Ishikawa (cell line): ENCODE data around the gene GATAD2A.

Experiments used
- CEBPB ChIP-seq: IDR thresholded peaks from 2 replicates; pipeline ENCODE4 v1.6.1; 2012
- CREB1 ChIP-seq: IDR thresholded peaks from 2 replicates; pipeline ENCODE4 v1.6.1; 2012; ENCODE audit warnings: low read depth
- EGR1 ChIP-seq: IDR thresholded peaks from 2 replicates; pipeline ENCODE4 v1.6.1; 2012
- EP300 ChIP-seq: IDR thresholded peaks from 2 replicates; pipeline ENCODE4 v1.6.1; 2012; ENCODE audit warnings: borderline replicate concordance
- FOXM1 ChIP-seq: IDR thresholded peaks from 2 replicates; pipeline ENCODE4 v1.6.1; 2012; ENCODE audit warnings: low read depth, borderline replicate concordance
- MAX ChIP-seq: IDR thresholded peaks from 2 replicates; pipeline ENCODE4 v1.6.1; 2012
- NFIC ChIP-seq: IDR thresholded peaks from 2 replicates; pipeline ENCODE4 v1.6.1; 2012
- RAD21 ChIP-seq: IDR thresholded peaks from 2 replicates; pipeline ENCODE4 v1.6.1; 2012; ENCODE audit warnings: low read depth
- TAF1 ChIP-seq: IDR thresholded peaks from 2 replicates; pipeline ENCODE4 v1.6.1; 2012; ENCODE audit warnings: low read depth, mild to moderate bottlenecking
- TCF12 ChIP-seq: IDR thresholded peaks from 2 replicates; pipeline ENCODE4 v1.6.1; 2012; ENCODE audit warnings: low read depth
- TEAD4 ChIP-seq: IDR thresholded peaks from 2 replicates; pipeline ENCODE4 v1.6.1; 2012
- USF1 ChIP-seq: IDR thresholded peaks from 2 replicates; pipeline ENCODE4 v1.6.1; 2012
- YY1 ChIP-seq: IDR thresholded peaks from 2 replicates; pipeline ENCODE4 v1.6.1; 2012; ENCODE audit warnings: low read depth
- ZBTB7A ChIP-seq: IDR thresholded peaks from 2 replicates; pipeline ENCODE4 v1.6.1; 2012; ENCODE audit warnings: low read depth
- TF ChIP-seq, protein P1 (sequence below): IDR thresholded peaks from 2 replicates; pipeline ENCODE4 v1.6.1; 2012; ENCODE audit warnings: low read depth, mild to moderate bottlenecking

The GATAD2A gene

GRCh38 chr19:19382118-19382517, 23.4 kb upstream of the GATAD2A start:
- TF ChIP-seq MAX, result no peak
- no peak for TF ChIP-seq TAF1
- TF ChIP-seq TCF12, result no peak
- TF ChIP-seq FOXM1, result no peak
- no peak for TF ChIP-seq RAD21

DNA sequence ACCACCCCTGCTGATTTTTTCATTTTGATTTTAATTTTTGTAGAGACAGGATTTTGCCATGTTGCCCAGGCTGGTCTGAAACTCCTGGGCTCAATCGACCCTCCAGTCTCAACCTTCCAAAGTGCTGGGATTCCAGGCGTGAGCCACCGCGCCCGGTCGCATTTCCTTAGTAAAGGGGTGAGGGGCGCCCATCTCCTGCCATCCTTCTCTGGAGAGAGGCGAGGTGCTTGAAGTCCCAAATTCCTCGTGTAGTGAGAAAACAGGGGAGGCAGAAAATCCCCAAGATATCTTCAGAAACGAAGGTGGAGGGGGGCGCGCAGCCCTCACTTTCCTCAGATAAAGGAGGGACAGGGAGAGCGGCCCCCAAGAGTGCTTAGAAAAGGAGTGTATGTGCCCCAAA, 21.0 kb upstream of the GATAD2A start:
- TF ChIP-seq MAX (no peak), RAD21 (no peak), USF1 (no peak), EGR1 (no peak), CREB1 (no peak), TCF12 (no peak), CEBPB (no peak), TEAD4 (no peak), NFIC (no peak), YY1 (no peak), ZBTB7A (no peak), EP300 (no peak), FOXM1 (no peak), TAF1 (no peak)
- TF ChIP-seq, protein P1, sequence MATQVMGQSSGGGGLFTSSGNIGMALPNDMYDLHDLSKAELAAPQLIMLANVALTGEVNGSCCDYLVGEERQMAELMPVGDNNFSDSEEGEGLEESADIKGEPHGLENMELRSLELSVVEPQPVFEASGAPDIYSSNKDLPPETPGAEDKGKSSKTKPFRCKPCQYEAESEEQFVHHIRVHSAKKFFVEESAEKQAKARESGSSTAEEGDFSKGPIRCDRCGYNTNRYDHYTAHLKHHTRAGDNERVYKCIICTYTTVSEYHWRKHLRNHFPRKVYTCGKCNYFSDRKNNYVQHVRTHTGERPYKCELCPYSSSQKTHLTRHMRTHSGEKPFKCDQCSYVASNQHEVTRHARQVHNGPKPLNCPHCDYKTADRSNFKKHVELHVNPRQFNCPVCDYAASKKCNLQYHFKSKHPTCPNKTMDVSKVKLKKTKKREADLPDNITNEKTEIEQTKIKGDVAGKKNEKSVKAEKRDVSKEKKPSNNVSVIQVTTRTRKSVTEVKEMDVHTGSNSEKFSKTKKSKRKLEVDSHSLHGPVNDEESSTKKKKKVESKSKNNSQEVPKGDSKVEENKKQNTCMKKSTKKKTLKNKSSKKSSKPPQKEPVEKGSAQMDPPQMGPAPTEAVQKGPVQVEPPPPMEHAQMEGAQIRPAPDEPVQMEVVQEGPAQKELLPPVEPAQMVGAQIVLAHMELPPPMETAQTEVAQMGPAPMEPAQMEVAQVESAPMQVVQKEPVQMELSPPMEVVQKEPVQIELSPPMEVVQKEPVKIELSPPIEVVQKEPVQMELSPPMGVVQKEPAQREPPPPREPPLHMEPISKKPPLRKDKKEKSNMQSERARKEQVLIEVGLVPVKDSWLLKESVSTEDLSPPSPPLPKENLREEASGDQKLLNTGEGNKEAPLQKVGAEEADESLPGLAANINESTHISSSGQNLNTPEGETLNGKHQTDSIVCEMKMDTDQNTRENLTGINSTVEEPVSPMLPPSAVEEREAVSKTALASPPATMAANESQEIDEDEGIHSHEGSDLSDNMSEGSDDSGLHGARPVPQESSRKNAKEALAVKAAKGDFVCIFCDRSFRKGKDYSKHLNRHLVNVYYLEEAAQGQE, result no peak

GRCh38 chr19:19385131-19385895, 20.2 kb upstream of the GATAD2A start:
- no peak; the same call in 1 of the 2 replicates for TF ChIP-seq EP300
- no peak; the same call in 1 of the 2 replicates for TF ChIP-seq RAD21
- peak; percentile 30; the same call in 1 of the 2 replicates for TF ChIP-seq EGR1
- TF ChIP-seq CREB1, result peak; percentile 84
- peak; percentile 98 for TF ChIP-seq MAX
- TF ChIP-seq CEBPB, result no peak
- TF ChIP-seq USF1, result peak; percentile 31; the same call in 1 of the 2 replicates
- TF ChIP-seq TAF1, result peak; percentile 57

DNA sequence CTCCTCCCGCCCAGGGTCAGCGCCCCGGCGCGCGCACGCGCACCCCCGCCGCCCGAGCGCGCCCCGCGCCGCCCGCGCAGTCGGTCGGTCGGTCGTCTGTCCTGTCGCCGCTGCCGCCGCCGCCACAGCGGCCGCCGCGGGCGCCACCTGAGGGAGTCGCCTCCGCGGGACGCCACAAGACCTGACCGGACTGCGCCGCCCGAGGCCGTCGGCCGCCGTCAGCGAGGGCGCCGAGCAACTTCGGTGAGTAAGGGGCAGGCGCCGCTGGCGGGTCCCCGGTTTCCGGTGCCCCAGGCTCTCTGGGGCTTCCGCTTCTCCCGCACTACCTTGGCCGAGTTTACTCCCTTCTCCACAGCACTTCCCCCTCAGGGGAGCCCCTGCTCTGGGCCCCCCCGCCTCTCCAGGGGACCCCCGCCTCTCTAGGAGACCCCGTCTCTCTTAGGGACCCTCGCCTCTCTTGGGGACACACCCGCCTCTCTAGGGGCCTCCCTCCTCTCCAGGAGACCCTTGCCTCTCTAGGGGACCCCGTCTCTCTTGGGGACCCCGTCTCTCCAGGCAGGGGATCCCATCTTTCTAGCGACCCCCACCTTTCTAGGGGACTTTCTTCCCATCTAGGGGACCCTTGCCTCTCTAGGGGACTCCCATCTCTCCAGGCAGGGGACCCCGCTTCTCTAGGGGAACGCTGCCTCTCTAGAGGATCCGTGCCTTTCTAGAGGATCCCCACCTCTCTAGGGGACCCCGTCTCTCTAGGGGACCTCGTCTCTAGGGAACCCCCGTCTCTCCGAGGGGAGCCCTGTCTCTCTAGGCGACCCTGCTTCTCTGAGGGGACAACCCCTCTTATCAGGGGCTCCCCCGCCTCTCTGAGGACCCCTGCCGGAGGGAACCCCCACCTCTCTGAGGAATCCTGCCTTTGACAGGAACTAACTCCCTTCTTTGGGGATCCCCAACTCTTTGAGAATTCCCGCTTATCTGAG, 19.3 kb upstream of the GATAD2A start:
- TF ChIP-seq ZBTB7A, result peak; percentile 88
- TF ChIP-seq, protein P1, result no peak

DNA sequence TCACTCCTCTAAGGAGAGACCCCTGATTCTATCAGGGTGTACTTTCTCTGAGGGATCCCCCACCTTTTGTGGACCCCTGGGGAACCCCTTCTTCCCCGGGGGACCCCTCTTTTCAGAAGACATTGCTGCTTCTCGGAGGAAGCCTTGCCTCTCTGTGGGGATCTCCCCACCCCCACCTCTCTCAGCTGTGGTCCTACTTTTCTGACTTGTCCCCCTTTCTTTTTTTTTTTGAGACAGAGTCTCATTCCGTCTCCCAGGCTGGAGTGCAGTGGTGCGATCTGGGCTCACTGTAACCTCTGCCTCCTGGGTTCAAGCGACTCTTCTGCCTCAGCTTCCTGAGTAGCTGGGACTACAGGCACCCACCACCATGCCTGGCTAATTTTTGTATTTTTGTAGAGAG, 18.4 kb upstream of the GATAD2A start:
- no peak for TF ChIP-seq YY1
- TF ChIP-seq MAX, result no peak
- no peak for TF ChIP-seq TAF1
- TF ChIP-seq RAD21, result no peak
- TF ChIP-seq, protein P1, result no peak
- TF ChIP-seq TEAD4, result no peak
- no peak for TF ChIP-seq EGR1
- TF ChIP-seq ZBTB7A, result no peak
